GM18517 (cell line): ENCODE data around the gene MMP2.

Experiments
- ATAC-seq: cut with Tn5 transposase; IDR thresholded peaks from one replicate; pipeline ENCODE4 v1.9.1; 2021; ENCODE audit warnings: mild to moderate bottlenecking, moderate library complexity; ENCODE audit not compliant: unreplicated experiment

The MMP2 gene

DNA sequence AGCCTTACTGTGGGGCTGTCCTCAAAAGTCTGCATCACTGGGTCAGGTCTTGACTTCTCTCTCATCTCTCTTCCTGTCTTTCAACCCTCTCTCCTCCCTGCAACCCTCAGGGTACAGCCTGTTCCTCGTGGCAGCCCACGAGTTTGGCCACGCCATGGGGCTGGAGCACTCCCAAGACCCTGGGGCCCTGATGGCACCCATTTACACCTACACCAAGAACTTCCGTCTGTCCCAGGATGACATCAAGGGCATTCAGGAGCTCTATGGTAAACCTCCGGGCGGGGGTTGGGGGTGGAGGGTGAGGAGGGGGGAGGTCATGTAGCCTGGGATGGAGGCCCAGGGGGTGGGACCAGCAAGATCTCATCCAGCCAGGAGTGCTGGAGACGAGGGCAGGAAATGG, 12.7 kb downstream of the MMP2 start:
- ATAC-seq, result no peak

DNA sequence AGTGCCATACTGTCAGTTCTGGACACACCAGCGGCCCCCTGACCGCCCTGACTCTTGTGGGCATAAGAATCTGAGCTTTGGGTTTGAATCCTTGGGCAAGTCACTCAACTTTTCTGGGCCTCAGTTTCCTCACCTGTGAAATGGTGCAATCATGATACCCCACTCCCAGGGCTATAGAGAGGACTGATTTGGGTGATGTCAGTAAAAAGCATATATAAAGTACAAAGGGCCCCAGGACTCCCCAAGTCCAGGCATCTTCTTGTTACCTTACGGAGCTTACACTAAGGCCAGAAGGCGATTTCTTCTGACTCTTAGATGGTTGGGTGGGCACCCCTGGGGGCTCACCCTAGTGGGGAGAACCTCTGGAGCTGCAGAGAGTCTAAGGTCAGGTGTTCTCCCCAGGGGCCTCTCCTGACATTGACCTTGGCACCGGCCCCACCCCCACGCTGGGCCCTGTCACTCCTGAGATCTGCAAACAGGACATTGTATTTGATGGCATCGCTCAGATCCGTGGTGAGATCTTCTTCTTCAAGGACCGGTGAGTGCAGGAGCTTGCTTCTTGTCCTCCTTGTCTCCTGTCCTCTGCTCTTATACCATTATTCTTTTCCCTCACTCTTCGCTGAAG, 13.9 kb downstream of the MMP2 start:
- no peak for ATAC-seq

DNA sequence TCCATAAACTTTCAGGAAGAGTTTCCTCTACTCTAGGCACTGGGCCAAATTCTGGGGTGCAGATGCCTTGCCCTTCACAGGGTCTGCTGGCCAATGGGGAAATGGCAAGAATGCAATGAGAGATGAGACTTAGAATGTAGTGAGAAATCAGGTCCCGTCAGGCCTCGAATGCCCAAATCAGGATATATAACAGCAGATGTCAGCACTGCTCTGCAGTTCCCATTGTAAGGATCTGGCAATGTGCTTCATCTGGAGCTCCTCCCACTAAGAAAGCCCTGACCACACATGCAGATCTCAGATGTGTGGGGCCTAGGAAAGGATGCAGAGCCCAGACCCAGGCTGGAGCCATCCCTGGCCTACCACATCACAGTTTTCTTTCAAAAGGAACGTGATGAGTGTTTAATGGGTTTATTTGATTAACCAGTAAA, 16.0 kb downstream of the MMP2 start:
- ATAC-seq, result no peak

DNA sequence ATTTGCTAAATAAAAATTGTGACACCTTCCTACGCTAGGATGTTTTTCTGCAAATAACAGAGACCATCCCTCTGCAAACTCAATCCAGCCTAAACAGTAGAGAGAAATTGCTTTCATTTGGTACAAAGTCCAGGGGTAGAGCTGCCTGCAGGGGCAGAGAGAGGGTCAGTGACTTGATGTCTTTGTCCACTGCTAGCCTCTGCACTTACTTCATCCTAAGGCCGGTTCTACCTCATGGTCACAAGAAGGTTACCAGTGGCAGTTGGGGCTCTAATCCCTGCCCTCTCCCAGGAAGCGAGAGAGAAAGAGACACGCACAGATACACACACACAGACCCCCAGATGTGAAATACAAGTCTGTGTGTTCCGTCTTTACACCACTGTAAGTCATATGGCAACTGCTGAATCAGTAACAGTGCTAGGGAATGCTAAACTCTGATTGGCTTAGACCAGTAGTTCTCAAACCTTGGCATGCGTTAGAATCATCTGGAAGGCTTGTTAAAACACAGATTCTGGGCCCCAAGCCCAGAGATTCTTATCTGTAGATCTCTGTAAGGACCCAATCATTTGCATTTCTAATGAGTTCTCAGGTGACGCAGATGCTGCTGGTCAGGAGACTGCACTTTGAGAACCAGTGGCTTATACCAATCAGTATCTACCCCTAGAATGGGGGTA, 16.8 kb downstream of the MMP2 start:
- no peak for ATAC-seq

DNA sequence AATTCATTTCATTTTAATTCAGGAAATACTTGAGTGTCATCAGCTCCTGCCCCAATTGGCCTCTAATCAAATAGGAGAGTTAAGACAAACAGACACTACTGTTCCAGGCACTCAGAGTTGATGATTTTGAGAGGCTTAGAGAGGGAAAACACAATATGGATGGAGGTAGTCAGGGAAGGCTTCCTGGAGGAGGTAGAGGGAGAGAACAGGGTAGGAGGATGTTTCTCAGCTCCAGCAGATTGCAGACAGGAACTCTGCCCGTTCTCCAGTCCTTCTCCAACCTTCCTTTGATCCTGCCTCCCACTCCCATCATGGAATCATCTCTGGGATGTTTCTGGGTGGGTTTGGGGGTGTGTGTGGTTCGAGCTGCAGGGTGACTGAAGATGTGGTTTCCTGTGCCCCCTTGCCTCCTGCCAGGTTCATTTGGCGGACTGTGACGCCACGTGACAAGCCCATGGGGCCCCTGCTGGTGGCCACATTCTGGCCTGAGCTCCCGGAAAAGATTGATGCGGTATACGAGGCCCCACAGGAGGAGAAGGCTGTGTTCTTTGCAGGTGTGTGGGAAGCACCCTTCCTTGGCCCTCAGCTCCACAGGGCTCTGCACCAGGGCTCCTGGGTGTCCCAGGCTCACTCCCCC, 17.6 kb downstream of the MMP2 start:
- ATAC-seq, result no peak

DNA sequence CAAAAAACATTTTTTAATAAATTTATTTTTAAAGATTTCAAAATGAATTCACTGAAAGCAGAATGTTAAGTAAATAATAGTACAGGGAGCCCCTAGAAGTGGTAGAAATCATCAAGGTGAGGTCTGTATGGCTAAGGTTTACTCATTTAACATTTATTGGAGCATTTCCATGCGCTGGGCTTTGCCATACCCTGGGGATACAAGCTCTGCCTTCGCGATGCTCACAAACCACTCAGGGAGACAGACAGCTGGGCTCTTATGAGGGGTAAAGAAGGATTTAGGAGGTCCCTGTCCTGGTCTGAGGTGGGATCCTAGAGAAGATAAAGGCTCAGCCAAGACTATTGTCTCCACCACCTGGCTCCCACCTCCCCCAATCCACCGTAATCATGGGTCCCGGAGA, 18.6 kb downstream of the MMP2 start:
- ATAC-seq, result no peak

DNA sequence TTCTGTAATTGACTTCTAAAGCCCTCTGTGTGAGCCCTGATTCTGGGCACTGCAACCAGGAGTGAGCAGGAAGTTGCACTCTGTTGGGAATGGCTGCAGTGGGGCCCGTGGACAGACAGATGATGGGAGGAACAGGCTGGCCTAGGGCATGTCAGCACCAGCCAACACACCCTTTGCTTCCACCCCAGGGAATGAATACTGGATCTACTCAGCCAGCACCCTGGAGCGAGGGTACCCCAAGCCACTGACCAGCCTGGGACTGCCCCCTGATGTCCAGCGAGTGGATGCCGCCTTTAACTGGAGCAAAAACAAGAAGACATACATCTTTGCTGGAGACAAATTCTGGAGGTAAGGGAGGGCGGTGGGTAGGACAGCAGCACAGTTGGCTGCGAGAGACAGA, 19.1 kb downstream of the MMP2 start:
- ATAC-seq, result no peak

DNA sequence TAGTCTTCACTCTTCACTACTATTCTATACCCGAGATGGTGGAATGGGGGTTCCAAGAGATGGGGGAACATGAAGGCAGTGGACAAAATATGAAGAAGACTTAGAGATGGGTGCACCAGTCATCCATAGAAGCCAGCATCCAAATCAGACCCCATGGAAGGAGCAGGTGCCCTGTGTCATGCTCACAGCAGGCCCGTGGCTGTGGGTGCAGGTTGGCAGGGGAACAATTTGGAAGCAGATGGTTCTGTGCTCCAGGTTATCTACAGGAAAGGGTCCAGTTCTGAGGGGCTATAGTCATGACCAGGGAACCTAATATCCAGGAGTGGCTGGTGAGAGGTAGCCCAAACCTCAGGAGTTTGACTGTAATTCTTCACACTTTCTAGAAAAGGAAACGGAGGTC, 20.3 kb downstream of the MMP2 start:
- ATAC-seq, result no peak

DNA sequence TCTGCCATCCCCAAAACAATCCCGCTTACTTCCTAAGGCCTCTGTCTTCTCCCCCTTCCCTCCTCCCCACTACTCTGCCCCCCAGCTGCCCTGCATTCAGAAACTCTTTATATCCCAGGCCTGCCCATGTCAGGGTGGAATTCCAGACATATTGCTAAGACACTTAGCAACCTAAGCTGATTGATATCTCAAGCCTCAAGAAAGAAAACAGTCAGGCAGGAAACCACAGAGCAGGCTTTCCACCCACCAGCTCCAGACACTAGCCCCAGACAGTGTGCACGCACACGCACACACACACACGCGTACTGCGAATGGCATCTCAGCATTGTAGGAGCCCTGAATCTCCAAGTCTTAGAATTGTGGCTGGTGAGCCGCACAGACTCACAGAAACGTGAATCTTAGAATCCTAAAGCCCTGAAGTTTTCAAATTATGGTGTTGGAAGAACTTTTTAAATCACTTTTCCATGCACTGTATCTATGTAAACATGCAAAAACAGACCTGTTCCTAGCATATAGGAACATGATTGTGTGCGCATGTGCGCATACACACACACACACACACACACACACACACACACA, 21.0 kb downstream of the MMP2 start:
- no peak for ATAC-seq

DNA sequence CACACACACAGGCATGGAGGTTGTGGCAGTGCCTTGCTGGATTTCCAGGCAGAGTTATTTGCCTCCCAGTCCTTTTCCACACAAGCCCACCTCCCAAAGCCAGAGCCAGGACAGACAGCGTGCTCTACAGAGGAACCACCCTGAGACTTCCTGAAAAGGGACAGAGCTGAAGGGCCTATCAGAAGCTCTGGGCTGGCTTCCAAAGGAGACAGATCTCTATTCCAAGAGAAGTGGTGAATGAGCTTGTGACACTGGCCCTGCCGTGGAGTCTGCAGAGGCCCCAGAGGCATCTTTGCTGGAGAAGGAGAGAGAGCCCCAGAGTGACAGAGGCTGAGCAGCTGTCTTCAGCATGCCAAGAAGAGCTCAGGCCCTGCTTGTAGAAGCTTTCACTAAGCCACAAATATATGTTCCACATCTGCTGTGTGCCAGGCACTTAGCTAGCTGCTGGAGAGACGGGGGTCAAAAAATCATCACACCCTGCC, 21.6 kb downstream of the MMP2 start:
- ATAC-seq, result no peak

DNA sequence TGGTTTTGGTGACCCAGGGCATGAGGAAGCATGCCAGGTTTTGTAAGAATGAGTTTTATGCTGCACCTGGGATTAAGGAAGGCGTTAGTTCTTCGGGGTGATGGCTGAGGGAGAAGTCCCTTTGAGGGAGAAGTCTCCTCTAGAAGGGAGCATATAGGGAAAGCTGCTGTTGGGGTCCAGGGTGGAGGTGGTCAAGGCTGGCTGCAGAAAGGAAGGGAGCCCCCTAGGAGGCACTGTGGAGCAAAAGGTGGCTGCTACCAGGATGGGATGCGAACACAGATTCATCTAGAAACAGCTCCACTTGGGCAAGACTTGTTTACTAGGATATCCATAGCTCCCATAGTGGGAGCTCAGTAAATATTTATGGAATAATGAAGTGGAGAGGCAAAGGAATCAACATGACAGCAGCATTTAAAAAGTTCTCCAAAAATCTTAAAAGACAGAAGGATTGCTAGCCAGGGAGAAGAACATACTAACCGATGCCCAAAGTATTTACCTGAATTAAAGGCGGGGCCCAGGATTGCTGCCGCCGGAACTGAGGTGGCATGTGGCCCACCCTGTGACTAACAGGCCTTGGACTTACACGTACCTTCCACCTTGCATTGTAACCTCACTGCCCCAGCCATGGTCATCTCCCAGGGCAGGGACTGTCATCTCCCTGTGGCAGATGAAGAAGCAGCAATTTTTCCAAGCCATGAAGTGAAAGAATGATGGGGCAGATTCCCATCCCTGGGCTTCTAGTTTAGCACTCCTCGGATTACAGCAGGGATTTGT, 22.7 kb downstream of the MMP2 start:
- ATAC-seq, result no peak

DNA sequence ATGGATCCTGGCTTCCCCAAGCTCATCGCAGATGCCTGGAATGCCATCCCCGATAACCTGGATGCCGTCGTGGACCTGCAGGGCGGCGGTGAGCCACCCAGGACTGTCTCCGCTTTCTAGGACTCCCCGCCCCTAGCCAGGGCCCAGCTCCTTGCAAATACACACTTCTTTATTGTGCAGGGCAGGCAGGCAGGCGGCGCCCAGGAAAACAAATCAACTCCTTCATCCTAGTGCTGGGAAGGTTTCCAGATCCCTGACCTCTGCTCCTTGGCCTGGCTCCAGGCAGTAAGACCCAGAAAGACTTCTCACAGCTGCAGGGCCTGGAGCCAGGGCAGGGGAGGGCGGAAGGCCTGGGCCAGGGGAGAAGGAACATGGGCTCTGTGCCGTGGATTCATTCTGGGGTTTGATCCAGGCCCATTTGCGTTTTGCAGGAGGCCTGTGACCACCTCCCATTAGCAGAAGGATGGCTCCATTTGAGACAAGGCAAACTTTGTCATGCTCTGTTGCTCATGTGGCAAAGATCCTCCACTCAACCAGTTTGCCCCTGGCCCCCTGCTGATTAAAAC, 23.9 kb downstream of the MMP2 start:
- no peak for ATAC-seq

DNA sequence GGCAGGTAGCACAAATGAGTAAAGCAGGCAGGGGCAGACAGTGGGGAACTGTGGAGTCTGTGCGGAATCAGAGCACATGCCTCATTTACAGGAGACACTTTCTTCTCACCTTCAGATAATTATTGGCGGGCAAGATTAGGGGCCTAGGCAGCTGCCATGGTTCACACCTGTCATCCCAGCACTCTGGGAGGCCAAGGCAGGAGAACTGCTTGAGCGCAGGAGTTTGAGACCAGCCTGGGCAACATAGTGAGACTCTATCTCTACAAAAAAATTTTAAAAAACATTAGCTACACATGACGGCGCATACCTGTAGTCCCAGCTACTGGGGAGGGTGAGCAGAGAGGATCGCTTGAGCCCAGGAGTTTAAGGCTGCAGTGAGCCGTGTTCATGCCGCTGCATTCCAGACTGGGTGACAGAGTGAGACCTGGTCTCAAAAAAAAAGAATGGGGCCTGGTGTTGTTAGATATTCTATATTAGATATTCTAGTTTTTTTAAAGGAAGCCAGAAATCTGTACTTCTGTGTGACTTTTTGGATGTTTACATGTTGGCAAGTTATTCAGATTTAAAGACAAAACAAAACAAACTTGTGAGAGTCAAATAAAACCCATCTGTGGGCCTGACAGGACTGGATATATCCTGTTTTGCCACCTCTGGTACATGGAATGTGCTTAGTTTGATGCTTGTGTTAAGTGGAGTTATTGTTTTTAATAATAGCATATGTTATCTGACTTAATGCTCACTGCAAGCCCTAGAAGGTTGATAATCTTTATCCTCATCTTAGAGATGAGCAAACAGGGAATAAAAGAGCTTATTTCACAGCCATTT, 24.9 kb downstream of the MMP2 start:
- ATAC-seq, result no peak

DNA sequence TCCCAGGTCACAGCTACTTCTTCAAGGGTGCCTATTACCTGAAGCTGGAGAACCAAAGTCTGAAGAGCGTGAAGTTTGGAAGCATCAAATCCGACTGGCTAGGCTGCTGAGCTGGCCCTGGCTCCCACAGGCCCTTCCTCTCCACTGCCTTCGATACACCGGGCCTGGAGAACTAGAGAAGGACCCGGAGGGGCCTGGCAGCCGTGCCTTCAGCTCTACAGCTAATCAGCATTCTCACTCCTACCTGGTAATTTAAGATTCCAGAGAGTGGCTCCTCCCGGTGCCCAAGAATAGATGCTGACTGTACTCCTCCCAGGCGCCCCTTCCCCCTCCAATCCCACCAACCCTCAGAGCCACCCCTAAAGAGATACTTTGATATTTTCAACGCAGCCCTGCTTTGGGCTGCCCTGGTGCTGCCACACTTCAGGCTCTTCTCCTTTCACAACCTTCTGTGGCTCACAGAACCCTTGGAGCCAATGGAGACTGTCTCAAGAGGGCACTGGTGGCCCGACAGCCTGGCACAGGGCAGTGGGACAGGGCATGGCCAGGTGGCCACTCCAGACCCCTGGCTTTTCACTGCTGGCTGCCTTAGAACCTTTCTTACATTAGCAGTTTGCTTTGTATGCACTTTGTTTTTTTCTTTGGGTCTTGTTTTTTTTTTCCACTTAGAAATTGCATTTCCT, 26.5 kb downstream of the MMP2 start:
- no peak for ATAC-seq

DNA sequence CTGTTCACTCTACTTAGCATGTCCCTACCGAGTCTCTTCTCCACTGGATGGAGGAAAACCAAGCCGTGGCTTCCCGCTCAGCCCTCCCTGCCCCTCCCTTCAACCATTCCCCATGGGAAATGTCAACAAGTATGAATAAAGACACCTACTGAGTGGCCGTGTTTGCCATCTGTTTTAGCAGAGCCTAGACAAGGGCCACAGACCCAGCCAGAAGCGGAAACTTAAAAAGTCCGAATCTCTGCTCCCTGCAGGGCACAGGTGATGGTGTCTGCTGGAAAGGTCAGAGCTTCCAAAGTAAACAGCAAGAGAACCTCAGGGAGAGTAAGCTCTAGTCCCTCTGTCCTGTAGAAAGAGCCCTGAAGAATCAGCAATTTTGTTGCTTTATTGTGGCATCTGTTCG, 27.1 kb downstream of the MMP2 start:
- ATAC-seq, result no peak

DNA sequence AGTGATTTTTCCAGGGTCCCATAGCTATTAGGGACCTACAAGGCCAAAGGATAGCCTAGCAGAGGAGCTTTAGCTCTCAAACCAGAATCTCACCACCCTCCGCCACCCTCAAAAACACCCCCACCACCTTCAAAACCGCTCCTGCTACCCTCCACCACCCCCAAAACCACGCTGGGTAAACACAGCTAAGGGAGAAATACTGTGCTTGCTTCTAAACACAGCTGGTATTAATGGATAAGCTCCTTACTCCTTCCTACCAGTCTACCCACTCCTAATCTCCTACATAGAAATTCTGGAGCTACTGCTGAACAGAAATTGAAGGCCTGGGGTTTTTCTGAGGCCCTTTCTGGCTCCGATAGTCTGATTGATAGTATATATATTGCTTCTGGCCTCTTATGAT, 27.7 kb downstream of the MMP2 start:
- no peak for ATAC-seq

DNA sequence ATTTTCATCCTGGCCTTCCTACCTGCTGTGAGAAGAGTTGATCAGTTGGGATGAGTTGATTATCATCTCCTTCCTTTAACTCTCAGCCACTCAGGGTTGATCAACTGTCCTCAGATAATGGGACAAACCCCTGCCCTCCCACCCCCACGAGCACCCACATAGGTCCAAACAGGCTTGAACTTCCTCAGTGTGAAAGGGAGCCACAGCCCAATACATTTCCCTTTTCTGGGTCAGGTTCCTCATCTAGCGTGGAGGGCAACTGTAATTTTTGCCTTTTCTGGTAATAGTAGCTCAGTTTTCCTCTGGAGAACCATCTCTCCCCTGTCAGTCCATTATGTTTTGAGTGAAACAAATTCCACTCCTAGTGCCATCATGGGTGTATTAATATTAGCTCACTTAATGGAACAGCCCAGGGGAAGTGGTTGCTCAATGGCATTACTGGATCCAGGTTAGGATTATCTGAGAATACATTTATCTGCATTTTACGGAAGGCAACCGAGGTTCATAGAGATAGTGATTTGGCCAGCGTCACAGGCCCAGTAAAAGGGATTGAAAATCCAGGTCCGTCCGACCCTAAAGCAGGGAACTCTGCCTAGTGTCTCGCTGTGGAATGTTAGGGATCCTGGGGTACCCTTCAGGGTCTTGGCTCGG, 29.4 kb downstream of the MMP2 start:
- ATAC-seq, result no peak

DNA sequence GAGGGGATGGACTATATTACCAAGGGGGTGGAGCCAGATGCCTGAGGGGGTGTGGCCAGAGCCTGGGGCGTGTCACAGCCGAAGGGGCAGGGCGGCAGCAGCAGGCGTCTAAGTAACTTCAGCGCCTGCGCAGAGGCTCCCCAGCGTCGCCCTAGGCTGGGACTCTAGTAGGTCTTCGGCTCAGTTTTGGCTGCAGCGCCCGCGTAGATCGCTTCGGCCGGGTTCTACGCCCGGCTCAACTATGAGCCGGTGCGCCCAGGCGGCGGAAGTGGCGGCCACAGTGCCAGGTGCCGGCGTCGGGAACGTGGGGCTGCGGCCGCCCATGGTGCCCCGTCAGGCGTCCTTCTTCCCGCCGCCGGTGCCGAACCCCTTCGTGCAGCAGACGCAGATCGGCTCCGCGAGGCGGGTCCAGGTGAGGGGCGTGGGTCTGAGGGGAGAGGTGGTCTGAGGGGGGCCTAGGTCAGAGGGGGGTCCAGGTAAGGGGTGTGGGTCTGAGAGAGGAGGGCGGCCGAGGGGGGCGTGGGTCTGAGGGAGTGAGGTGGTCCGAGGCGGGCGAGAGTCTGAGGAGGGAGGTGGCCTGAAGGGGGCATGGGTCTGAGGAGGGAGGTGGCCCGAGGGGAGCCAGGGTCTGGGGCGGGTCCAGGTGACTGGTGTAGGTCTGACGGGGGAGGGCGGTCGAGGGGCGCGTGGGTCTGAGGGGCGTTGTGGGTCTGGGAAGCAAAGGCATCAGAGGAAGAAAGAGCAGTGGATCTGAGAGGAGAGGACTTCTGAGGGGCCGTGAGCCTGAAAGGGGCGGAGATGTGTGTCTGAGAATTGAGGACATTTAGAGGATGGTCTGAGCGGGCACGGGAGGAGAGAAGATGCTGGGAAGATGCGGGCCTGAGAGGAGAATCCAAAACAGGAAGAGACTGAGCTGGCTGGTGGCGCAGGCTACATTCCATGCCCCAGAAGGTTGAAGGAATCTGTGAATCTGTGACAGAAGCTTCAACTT, 30.2 kb downstream of the MMP2 start, which contains the start of gene LPCAT2:
Gene LPCAT2 (plus strand): TSS at position 132 of the 991 bp plus-strand sequence. CDS start 110 bp downstream, at position 242.
- no peak for ATAC-seq
